OCI-LY1 (cell line): Measurements from ENCODE around the gene GABRG3.

ENCODE experiments used
- CTCF ChIP-seq: fragments of 200-600 bp; sonication (generic), shearing (Covaris generic); IDR thresholded peaks from 2 replicates; pipeline ENCODE4 v1.5.1; 2017; ENCODE audit warnings: mild to moderate bottlenecking, antibody characterized with exemption, low read length, moderate library complexity, mixed read lengths
- EZH2 ChIP-seq: fragments of 200-600 bp; sonication (generic), shearing (Covaris generic); IDR thresholded peaks from 2 replicates; pipeline ENCODE4 v1.8.0; 2017; ENCODE audit warnings: borderline replicate concordance, mixed run types, mild to moderate bottlenecking, antibody characterized with exemption, low read length, moderate library complexity, mixed read lengths

GRCh38 chr15:27399241-27399640 is 428.3 kb downstream of the GABRG3 start:
- no peak for TF ChIP-seq EZH2
- TF ChIP-seq CTCF = no peak
